Stimulated activated CD8-positive, alpha-beta memory T cell treated with anti-CD3 and anti-CD28 coated beads, Interleukin-4, amount 100 ng/mL, for 24 hours (primary cell): ENCODE data around the gene CA12.
"Not testable (repeated sequence)": the region's sequence is repeated elsewhere in the genome, so short reads cannot be mapped to it uniquely, and the experiment has no call there.

Experiments used
- DNase-seq: peaks from one replicate; pipeline ENCODE4 v3.0.0-alpha.2; 2020; ENCODE audit warnings: low read depth

The CA12 gene

GRCh38 chr15:63335543-63336240, 46.0 kb downstream of the CA12 start:
- no peak for DNase-seq

DNA sequence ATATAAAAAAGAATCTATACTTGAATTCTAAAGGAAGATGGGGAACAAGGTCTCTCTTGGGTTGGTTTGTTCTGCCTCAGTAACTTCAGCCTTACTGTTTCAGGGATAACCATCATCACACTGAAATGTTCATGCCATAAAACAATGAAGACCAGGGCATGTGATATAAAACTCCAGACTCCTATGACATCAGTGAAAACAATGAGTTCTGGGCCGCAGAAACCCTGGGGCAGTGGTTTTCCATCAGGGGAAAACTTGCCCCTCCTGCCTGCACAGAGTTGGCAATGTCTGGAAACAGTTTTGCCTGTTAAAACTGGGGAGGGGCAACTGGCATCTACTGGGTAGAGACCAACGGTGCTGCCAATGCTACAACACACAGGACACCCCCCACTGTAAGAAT, 46.8 kb downstream of the CA12 start:
- no peak for DNase-seq

DNA sequence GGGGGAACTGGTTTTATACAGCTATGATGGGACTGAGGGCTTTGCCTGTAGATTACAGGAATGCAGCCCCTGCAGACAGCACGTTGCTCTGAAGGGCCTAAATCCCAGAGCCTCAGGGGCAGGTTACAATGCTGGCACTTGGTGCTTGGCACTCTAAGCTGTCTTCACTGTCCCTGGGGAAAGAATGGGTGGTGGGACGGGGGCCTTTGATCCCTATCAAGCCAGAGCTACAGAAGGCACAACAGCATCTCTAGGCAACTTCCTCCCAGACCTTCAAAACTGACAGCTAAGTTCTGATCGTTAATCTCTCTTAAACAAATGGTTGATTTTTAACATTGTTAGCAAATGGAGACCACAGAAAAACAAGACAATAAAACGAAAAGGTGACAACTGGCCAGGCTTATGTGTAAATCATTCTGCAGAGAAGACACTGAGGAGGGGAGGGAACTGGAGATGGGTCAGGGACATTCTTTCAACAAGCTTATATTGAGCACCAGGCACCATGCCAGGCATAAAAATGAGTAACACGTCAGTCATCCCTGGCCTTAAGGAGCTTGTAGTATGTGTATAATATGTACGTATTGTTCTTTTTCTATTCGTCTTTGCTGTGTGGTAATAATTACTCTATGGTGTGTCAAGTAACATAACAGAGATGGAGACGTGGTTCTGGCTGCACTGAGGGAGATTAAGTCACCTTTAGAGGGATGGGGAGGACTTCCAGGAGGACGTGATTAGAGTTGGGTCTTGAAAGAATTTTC, 49.1 kb downstream of the CA12 start:
- DNase-seq = no peak

DNA sequence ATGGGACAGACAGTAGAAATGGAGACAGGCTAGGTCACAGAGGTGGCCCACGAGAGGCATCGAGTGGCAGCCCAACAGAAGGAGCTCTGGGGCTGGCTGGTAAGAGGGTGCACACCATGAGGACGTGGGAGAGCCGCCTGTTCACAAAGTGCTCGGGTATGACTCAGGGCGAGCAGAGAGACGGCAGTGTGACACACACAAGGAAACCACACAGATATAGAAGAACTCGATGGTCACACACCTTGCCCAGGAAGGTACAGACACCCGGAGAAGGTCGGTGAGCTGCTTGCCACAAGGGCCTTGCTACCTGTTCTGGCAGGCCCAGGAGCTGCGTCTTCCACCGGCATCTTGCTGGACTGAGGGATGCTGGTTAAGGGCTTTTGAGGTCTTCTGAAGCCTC, 50.2 kb downstream of the CA12 start:
- DNase-seq = no peak

DNA sequence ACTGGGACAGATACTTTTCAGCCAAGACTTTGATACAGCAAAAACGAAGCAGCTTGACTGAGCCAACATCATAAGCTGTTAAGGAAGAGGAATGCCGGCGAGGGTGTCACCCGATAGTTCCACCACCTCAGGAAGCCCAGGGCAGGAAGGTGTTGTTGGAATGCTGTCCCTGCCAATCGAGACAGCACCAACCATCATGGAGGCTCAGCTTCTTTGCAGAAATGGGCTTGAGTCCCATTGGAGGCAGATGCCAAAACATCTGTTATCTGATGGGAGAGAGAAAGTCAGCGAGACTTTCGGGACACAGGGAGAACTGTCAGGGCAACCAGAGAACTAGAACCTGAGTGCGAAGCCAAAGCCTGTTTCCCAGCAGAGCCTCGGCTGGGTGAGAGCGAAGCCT, 50.7 kb downstream of the CA12 start:
- no peak for DNase-seq

DNA sequence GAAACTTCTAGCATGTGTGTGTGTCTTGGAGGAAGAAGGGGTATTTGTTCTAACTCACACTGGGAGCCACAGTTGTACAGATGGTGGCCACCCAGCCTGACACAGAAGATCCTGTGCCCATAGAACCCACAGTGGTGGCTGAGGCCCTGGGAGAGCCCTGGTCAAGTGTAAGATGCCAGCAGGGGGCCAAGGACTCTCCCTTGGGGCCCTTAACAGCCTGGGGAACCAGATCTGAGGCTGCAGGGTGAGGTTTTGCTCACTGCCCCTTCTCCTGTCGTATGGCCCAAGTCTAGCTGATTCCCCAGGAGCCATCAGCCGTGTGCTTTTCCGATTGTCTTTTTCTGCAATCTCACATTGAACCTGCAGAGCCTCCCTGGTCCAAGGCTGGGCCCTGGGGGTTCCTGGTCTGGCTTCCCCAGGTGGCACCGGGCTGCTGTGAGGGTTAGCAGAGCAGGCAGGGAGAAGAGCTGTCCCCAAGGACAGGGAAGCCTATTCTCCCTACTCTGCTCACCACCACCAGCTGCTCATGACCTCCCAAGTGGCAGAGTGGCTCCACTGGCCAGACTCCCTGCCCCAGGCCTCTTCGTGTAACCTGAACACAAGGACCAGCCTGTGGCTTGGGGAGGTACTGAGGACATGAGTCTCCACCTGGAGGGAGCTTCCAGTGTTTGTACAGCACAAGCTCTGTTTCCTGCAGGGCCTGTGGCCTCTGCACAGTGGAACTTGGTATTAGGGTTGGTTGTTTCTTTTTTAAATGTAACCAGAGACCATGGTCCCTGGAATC, 51.9 kb downstream of the CA12 start:
- DNase-seq = no peak

- no peak for DNase-seq
Measured at GRCh38 chr15:63327648-63328421, 53.8 kb downstream of the CA12 start.

DNA sequence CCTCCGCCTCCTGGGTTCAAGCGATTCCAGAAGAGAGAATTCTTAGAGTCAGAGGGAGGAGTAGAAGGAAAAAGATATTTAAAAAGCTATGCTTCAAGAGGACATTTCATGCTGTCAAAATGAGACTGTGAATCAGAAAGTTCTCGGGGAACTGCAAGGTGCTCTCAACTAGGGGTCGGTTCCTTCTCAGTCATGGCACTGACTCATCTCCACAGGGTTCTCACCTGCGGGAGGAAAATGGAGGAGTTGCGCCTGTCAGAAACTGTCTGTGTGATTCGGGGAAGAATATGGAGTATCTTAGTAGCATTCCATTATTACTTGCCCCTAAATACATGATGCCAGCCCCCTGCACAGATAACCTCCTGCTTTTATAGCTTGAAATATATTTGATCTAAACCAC, 56.9 kb downstream of the CA12 start:
- DNase-seq = no peak

DNA sequence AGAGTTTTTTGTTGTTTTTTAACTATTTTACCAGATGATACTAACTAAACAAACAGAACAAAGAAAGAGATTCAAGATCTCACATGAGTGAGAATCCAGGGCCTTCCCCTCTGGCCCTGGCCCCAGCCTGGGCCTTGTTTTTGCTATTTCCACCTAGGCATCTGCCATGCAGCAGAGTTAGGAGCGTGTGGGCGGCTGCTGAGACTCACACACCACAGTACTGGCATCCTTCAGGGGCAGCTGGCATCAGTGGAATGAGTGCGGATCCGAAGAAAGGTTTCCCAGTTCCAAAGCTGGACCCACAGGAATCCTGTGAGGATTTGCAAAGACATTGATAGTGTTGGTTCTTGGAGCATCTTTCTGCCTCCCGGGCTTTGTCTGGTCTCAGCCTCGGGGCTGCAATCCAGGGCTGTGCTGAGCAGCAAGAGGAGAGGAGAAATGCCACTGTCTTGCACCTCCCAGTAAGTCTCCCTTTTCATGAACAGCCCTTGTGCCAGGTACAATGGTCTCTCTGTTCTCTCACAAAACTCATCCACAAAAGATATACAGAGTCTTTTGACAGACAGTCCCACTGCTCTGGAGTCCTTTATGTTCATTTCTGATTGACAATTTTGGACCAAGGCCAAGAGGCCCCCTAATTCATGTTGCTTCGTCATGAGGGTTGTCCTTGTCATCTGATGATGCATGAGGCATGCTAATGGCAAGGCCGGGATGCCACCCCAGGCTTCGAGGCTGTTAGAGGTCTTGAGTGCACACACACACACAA, 57.7 kb downstream of the CA12 start:
- DNase-seq = no peak

DNA sequence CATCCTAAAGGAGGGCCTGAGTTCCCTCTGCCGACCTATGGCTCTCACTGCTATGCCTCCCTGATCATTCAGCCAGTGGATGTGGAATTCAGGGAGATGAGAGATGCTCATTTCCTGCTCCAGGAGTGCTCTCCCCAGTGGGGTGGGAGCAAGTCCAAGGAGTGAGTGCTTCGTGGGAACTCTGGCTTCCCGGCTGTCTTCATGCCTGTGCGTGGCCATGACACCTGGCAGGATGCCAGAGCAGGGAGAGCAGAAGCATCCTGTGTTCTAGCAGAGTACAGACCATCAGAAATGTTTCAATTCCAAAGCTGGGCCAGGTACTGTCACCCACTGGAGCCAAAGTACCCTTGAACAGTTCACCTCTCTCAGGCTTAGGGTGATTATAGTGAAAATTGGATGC, 59.1 kb downstream of the CA12 start:
- DNase-seq = no peak

DNA sequence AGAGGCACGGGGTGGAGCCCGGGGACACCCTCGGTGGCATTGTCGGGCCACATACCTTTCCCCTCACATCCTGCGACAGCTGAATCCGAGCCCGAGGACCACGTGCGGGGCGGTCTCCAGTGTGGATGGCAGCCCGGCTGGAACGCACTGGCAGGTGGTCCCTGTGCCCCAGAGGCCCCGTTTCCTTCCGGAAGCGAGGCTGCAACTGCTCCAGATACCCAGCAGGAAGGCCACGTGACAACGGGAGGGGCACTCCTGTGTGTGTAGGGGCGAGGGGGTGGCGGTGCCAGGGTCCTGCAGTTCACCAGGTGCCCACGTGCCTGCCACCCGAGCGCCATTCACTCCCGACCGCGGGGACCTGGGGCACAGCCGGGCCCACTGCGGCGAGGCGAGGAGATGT, 60.2 kb downstream of the CA12 start:
- DNase-seq = no peak

GRCh38 chr15:63320981-63321380, 60.7 kb downstream of the CA12 start:
- not testable (repeated sequence) for DNase-seq

DNA sequence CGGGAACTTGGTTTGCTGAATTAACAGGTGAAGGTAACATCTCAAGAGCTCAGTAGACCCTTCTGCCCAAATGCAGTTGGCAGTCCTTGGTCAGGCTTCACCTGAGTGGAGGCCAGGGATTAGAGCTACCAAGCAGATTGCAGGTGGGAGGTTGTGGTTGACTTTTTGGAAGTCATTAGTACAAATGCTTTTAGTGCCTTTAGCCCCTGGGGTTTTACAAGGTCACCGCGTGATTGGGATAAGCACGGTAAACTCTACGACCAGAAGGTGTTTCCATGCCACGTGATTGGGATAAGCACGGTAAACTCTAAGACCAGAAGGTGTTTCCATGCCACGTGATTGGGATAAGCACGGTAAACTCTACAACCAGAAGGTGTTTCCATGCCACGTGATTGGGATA, 61.2 kb downstream of the CA12 start:
- DNase-seq = not testable (repeated sequence)

DNA sequence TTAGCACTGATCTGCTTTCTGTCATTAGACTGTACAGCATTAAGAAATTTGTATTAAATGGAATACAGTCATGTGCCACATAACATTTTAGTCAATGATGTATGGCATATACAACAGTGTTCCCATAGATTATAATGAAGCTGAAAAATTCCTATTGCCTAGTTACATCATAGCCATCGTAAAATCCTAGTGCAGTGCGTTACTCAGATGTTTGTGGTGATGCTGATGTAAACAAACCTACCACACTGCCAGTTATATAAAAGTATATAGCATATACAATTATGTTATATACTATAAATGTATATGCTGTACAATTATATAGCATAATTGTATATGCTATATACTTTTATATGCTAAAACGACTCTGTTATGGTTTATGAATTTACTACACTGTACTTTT, 62.6 kb downstream of the CA12 start:
- no peak for DNase-seq

DNA sequence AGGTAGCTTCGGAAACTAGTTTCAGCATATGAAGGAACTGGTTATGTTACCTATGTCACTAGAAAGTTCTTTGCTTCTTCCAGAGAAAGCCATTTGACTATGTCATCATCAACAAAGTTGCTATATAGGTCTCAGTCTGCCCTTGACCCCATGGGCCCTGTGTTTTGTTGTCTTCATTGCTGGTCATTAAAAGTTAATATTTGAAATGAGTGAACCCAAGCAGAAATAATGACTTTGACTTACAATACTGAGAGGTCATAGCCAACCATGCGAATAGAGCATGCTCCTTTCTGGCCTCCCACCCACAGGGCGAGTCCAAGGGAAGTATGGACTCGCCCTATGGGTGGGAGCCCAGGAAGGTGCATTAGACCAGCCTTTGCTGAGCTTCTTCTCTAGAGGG, 63.3 kb downstream of the CA12 start:
- no peak for DNase-seq

GRCh38 chr15:63314409-63314808, 67.2 kb downstream of the CA12 start:
- no peak for DNase-seq

- no peak for DNase-seq
Measured at GRCh38 chr15:63313825-63314224, 67.8 kb downstream of the CA12 start.

DNA sequence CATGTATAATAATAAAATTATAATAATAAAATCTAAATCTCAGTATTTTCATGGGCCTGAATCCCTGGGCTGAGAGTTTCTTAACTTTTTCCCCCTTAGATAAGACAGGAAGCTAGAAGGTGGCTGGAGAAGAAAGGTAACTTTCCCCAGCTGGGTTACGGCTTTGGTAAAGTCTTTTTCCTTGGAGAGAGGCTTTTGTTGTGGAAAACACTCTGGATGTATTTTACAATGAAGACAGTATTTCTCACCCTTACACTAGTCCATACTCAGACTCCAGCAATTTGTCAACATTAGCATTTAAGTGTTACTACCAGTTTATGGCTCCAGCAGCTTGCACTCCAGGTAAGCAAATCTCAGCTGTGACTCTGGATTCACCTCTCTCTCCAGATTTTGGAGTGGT, 69.4 kb downstream of the CA12 start:
- no peak for DNase-seq

- no peak for DNase-seq
Measured at GRCh38 chr15:63310646-63311045, 71.0 kb downstream of the CA12 start.

DNA sequence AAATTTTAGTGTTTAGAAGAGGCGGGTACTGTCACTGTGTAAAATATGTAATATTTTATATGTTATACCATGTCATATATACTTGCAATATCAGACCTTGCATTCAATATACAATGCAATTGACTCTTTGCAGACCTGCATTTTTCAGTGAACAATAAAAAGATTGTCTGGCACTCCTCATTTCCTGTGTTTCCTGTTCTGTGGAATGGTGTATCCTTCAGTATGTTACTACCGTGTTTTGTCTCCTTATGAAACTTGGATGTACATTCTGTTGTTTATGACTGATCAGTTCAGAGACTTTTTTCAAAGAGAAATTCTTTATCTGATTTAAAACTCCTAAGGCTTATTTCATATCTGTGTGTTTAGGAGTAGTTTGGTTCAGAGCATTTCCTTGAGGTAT, 72.7 kb downstream of the CA12 start:
- DNase-seq = no peak

GRCh38 chr15:63308491-63308890, 73.2 kb downstream of the CA12 start:
- DNase-seq = no peak
